ENCODE results near the gene HEBP2. TPM values are rescaled to one million over a fixed set of nuclear protein-coding genes. Genes with fewer than 3 reads are reported as not detected.

The HEBP2 gene
- total RNA-seq, 1 donor from 2014 or later, result 53.0 TPM

DNA sequence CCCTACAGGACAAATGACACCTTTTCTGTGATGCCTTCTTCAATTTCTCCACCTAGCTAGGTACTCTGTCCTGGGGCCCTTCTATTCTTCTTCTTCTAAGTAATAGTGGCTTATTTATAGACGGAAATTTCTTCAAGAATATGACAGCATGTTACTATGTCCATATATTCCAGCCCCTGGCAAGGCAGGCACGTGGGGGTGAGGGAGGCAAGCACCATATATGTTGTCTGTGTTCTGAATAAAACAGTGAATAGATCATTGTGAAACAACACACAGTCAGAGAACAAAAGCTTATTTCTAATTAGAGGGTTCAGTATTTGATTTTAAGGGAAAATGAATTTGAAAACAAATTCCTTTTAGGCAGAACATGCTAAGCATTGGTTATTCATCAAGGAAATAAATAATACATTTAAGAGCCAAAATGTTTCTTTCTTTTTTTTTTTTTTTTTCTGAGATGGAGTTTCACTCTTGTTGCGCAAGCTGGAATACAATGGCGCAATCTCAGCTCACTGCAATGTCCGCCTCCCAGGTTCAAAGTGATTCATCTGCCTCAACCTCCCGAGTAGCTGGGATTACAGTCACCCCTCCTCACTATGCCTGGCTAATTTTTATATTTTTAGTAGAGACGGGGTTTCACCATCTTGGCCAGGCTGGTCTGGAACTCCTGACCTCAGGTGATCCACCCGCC, 6.2 kb downstream of the HEBP2 start:
- H3K27me3 Mint-ChIP-seq (ENCODE audit: unreplicated experiment), result no peaks in the 10 kb centered on the region
- H3K4me3 Mint-ChIP-seq (ENCODE audit: unreplicated experiment), result no peak overlapping the region
- DNase-seq, result no peak
- no peak overlapping the region for H3K27ac Mint-ChIP-seq (ENCODE audit: unreplicated experiment)
- H3K4me1 Mint-ChIP-seq (ENCODE audit: low read depth, unreplicated experiment), result peaks cover 2% of the 10 kb centered on the region
- TF ChIP-seq, protein P1, sequence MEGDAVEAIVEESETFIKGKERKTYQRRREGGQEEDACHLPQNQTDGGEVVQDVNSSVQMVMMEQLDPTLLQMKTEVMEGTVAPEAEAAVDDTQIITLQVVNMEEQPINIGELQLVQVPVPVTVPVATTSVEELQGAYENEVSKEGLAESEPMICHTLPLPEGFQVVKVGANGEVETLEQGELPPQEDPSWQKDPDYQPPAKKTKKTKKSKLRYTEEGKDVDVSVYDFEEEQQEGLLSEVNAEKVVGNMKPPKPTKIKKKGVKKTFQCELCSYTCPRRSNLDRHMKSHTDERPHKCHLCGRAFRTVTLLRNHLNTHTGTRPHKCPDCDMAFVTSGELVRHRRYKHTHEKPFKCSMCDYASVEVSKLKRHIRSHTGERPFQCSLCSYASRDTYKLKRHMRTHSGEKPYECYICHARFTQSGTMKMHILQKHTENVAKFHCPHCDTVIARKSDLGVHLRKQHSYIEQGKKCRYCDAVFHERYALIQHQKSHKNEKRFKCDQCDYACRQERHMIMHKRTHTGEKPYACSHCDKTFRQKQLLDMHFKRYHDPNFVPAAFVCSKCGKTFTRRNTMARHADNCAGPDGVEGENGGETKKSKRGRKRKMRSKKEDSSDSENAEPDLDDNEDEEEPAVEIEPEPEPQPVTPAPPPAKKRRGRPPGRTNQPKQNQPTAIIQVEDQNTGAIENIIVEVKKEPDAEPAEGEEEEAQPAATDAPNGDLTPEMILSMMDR (IDR thresholded peaks at IDR 0.05; ENCODE audit: partially characterized antibody, unreplicated experiment), result no peak
- peaks cover 16% of the 10 kb centered on the region for H3K36me3 Mint-ChIP-seq (ENCODE audit: unreplicated experiment)
- H3K9me3 Mint-ChIP-seq (ENCODE audit: unreplicated experiment), result peaks cover 4% of the 10 kb centered on the region

DNA sequence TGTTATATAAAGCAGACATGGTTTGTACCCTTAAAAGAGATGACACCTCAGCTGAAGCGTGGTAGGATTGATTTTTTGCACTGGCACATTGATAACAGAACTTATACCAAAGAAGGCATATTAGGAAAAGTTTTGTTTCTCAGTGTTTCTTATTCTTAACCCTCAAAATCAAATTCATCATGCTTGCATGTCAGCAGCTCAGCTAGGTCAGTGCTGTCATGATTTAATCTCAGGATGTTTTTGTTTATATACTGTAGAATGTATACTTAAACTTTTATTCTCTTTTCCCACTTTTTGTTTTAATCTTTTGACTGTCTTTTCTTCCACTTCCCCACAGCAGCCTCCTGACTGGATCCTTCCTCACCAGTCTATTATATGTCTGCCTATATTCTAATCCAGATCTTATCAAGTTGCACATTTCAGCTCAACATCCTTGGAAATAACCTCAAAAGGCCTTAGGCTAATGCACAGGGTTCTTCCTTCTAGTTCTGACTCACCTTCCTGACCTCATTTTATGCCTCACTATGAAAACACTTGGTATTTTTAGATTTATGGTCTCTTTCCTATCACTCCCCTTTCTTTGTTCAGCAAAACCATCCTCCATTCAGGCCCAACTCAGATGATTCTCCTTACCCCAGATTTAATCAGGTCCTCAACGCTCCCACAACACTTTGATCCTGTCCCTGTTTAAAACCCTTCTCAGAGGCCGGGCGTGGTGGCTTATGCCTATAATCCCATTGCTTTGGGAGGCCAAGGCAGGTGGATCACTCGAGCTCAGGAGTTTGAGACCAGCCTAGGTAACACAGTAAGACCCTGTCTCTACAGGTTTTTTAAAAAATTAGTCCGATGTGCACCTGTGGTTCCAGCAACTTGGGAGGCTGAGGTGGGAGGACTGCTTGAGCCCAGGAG, 7.2 kb downstream of the HEBP2 start:
- TF ChIP-seq, protein P1 (IDR thresholded peaks at IDR 0.05; ENCODE audit: partially characterized antibody, unreplicated experiment), result no peak
- Mint-ChIP-seq H3K4me3 (ENCODE audit: unreplicated experiment) (no peak overlapping the region), H3K27me3 (ENCODE audit: unreplicated experiment) (no peaks in the 10 kb centered on the region), H3K9me3 (ENCODE audit: unreplicated experiment) (peaks cover 4% of the 10 kb centered on the region), H3K27ac (ENCODE audit: unreplicated experiment) (peak overlapping the region; percentile 1), H3K36me3 (ENCODE audit: unreplicated experiment) (peaks cover 13% of the 10 kb centered on the region), H3K4me1 (ENCODE audit: low read depth, unreplicated experiment) (no peaks in the 10 kb centered on the region)
- DNase-seq, result no peak

DNA sequence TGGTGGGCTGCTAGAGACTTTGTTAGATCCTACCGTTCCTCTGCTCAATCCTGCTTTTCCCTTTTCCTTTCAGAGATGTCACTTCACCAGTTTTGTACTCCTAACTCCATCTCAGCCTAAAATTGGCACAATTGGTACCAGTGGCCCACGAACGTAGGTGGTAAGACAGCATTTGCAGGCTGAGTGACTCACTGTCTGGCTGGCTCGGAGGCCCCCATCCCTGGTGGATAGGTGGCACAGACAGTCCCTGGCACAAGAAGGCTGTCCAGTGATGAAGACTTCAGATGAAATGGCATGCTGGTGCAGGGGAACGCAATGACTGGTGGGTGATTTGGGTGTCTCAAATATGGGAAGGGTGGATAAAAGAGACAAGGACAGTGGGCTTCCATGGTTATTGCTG, 11.1 kb downstream of the HEBP2 start:
- Mint-ChIP-seq H3K4me3 (ENCODE audit: unreplicated experiment) (no peak overlapping the region), H3K36me3 (ENCODE audit: unreplicated experiment) (peaks cover 5% of the 10 kb centered on the region), H3K27ac (ENCODE audit: unreplicated experiment) (no peak overlapping the region), H3K27me3 (ENCODE audit: unreplicated experiment) (no peaks in the 10 kb centered on the region), H3K9me3 (ENCODE audit: unreplicated experiment) (peaks cover 11% of the 10 kb centered on the region), H3K4me1 (ENCODE audit: low read depth, unreplicated experiment) (no peaks in the 10 kb centered on the region)
- no peak for DNase-seq
- TF ChIP-seq, protein P1 (IDR thresholded peaks at IDR 0.05; ENCODE audit: partially characterized antibody, unreplicated experiment), result no peak

DNA sequence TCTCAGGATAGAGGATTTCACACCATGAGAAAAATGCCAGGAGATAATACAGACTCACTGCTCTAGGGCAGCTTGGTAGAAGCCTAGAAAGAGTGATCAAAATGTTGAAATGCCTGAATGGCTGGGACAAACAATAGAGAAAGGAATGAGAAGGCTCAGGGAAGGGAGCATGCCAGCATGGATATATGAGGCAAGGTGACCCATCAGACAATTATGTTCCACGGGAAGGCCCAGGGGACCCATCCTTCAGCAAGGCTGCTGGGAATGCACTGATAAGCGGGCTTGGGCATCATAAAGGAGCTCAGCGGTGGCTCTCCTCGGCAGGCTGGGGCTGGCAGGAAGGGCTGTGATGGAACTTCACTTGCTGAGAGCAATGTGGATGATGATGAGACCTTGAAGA, 12.2 kb downstream of the HEBP2 start:
- TF ChIP-seq, protein P1 (IDR thresholded peaks at IDR 0.05; ENCODE audit: partially characterized antibody, unreplicated experiment), result no peak
- no peak for DNase-seq
- Mint-ChIP-seq H3K9me3 (ENCODE audit: unreplicated experiment) (peaks cover 9% of the 10 kb centered on the region), H3K4me1 (ENCODE audit: low read depth, unreplicated experiment) (no peaks in the 10 kb centered on the region), H3K36me3 (ENCODE audit: unreplicated experiment) (peaks cover 5% of the 10 kb centered on the region), H3K4me3 (ENCODE audit: unreplicated experiment) (no peak overlapping the region), H3K27ac (ENCODE audit: unreplicated experiment) (no peak overlapping the region), H3K27me3 (ENCODE audit: unreplicated experiment) (peaks cover 2% of the 10 kb centered on the region)
